HCT116 (cell line): ENCODE results near the gene CTBP1. TPM values are rescaled to one million over a fixed set of nuclear protein-coding genes. Genes with fewer than 3 reads are reported as not detected.

Source experiments
- ATAC-seq: fragments of 200-7000 bp; cut with Tn5 transposase; 2 replicates; pipeline ENCODE4 v1.9.1; 2020; ENCODE audit warnings: mild to moderate bottlenecking, moderate library complexity
- BruUV-seq: library from RNA; stranded (reverse); fragments of 400-500 nt; replicated peaks from 2 replicates; lab custom pipeline; 2021; lab: Mats Ljungman, UMichigan
- CTCF ChIA-PET: fragments of 300-600 bp; sonication (Branson Sonifier 250); formaldehyde crosslinking; loops from one replicate; lab custom pipeline; 2021; ENCODE audit warnings: antibody characterized with exemption; lab: Charles Lee
- POLR2A ChIA-PET: fragments of 300-600, 350-600 bp; sonication (Branson Sonifier 250); formaldehyde crosslinking; loops from one replicate; lab custom pipeline; 2021; ENCODE audit warnings: antibody characterized with exemption; lab: Charles Lee
- RAD21 ChIA-PET, 2 experiments: fragments of 300-600 bp; sonication (Branson Sonifier 250); formaldehyde crosslinking; loops; one replicate each; lab custom pipeline; 2023; ENCODE audit warnings: low total read pairs in 2 of 2; ENCODE audit not compliant: uncharacterized antibody in 2 of 2, unreplicated experiment in 2 of 2, low non-redundant PET in 1 of 2; lab: Charles Lee
- DNase-seq: peaks from one replicate; pipeline ENCODE4 v3.0.0-alpha.2; 2010; ENCODE audit warnings: low read depth, low spot score
- H2AFZ ChIP-seq: fragments of 200-600 bp; shearing (Covaris generic), sonication (generic); 2 replicates; pipeline ENCODE4 v1.6.1; 2017; ENCODE audit warnings: low read depth, mixed run types, mixed read lengths, antibody characterized with exemption, low read length; ENCODE audit not compliant: poor library complexity, severe bottlenecking
- H3K27ac ChIP-seq: 2 replicates; pipeline ENCODE4 v1.5.1; 2012; ENCODE audit warnings: low read depth, low read length
- H3K27me3 ChIP-seq: fragments of 200-600 bp; sonication (generic); 2 replicates; pipeline ENCODE4 v1.6.1; 2016; ENCODE audit warnings: mixed run types, low read length, mixed read lengths; ENCODE audit not compliant: insufficient read depth
- H3K36me3 ChIP-seq, 2 experiments: fragments of 200-500 bp in 1 of 2; fragments of 200-600 bp in 1 of 2; sonication (Bioruptor generic) in 1 of 2; sonication (generic) in 1 of 2; 2 replicates each; pipeline versions ENCODE4 v1.5.1 to v1.6.1; 2014 to 2016; ENCODE audit warnings: low read length in 2 of 2, inconsistent platforms in 1 of 2, mixed read lengths in 1 of 2, mixed run types in 1 of 2; ENCODE audit not compliant: insufficient read depth in 2 of 2, control insufficient read depth in 1 of 2
- H3K4me1 ChIP-seq, 2 experiments: fragments of 200-600 bp in 1 of 2; sonication (generic) in 1 of 2; 2 replicates each; pipeline versions ENCODE4 v1.5.1 to v1.6.1; 2012 to 2017; ENCODE audit warnings: low read length in 2 of 2, inconsistent platforms in 1 of 2, mild to moderate bottlenecking in 1 of 2, mixed read lengths in 1 of 2, mixed run types in 1 of 2, moderate library complexity in 1 of 2; ENCODE audit not compliant: insufficient read depth in 2 of 2, control insufficient read depth in 1 of 2
- H3K4me2 ChIP-seq: fragments of 200-600 bp; sonication (generic); 2 replicates; pipeline ENCODE4 v1.6.1; 2017; ENCODE audit warnings: mixed run types, low read length, mixed read lengths
- H3K4me3 ChIP-seq, 2 experiments: fragments of 200-600 bp in 1 of 2; sonication (generic) in 1 of 2; replicated peaks in 1 of 2; 2 replicates each; pipeline ENCODE4 v1.5.1; 2011 to 2016; ENCODE audit warnings: low read length in 2 of 2, control low read depth in 1 of 2, low read depth in 1 of 2, mild to moderate bottlenecking in 1 of 2, mixed read lengths in 1 of 2, mixed run types in 1 of 2
- H3K79me2 ChIP-seq: fragments of 200-600 bp; sonication (generic); 2 replicates; pipeline ENCODE4 v1.6.1; 2017; ENCODE audit warnings: mild to moderate bottlenecking, mixed run types, low read length, moderate library complexity, mixed read lengths; ENCODE audit not compliant: insufficient read depth
- H3K9ac ChIP-seq: fragments of 200-600 bp; sonication (generic); 2 replicates; pipeline ENCODE4 v1.6.1; 2016; ENCODE audit warnings: low read length, mixed read lengths
- H3K9me2 ChIP-seq: fragments of 200-600 bp; sonication (generic), shearing (Covaris generic); 2 replicates; pipeline ENCODE4 v1.6.1; 2017; ENCODE audit warnings: mixed run types, mild to moderate bottlenecking, moderate library complexity; ENCODE audit not compliant: insufficient read depth
- H3K9me3 ChIP-seq, 2 experiments: fragments of 200-500 bp in 1 of 2; fragments of 200-600 bp in 1 of 2; sonication (Bioruptor generic) in 1 of 2; sonication (generic) in 1 of 2; 2 replicates each; pipeline ENCODE4 v1.6.1; 2014 to 2017; ENCODE audit warnings: low read length in 2 of 2, mixed read lengths in 2 of 2, inconsistent platforms in 1 of 2, low read depth in 1 of 2, mild to moderate bottlenecking in 1 of 2, mixed run types in 1 of 2, moderate library complexity in 1 of 2; ENCODE audit not compliant: control insufficient read depth in 1 of 2, insufficient read depth in 1 of 2
- H4K20me1 ChIP-seq: fragments of 200-600 bp; sonication (generic), shearing (Covaris generic); 2 replicates; pipeline ENCODE4 v1.6.1; 2017; ENCODE audit warnings: mixed run types, mild to moderate bottlenecking, moderate library complexity; ENCODE audit not compliant: insufficient read depth
- CBX3 ChIP-seq: IDR thresholded peaks from 2 replicates; pipeline ENCODE4 v1.6.1; 2012; ENCODE audit warnings: low read depth
- ELF1 ChIP-seq: IDR thresholded peaks from 2 replicates; pipeline ENCODE4 v1.6.1; 2012; ENCODE audit warnings: low read depth, borderline replicate concordance
- POLR2AphosphoS5 ChIP-seq: IDR thresholded peaks from 2 replicates; pipeline ENCODE4 v1.6.1; 2011; ENCODE audit warnings: mild to moderate bottlenecking, low read depth, low read length, moderate library complexity
- REST ChIP-seq: IDR thresholded peaks from 2 replicates; pipeline ENCODE4 v1.6.1; 2012; ENCODE audit warnings: low read depth
- SIN3A ChIP-seq: IDR thresholded peaks from 2 replicates; pipeline ENCODE4 v1.6.1; 2012; ENCODE audit warnings: low read depth
- TCF7L2 ChIP-seq: IDR thresholded peaks from 2 replicates; pipeline ENCODE4 v1.7.0; 2011; ENCODE audit warnings: borderline replicate concordance, inconsistent platforms; ENCODE audit not compliant: insufficient read depth, insufficient read length; ENCODE audit errors: extremely low read depth
- ZFX ChIP-seq: fragments of 450-650 bp; IDR thresholded peaks from 2 replicates; pipeline ENCODE4 v1.6.1; 2017
- ZNF274 ChIP-seq: fragments of 200-500 bp; sonication (Bioruptor generic); IDR thresholded peaks from 2 replicates; pipeline ENCODE4 v1.6.1; 2014; ENCODE audit warnings: mild to moderate bottlenecking, low read depth, low read length, inconsistent platforms
- intact Hi-C: fragments of 100-400 bp; cut with micrococcal nuclease; formaldehyde crosslinking; loops from 2 replicates; pipeline ENCODE4 v1.10.0; 2022
- total RNA-seq: library from RNA; stranded (reverse); gene quantifications from one replicate; pipeline ENCODE4 v1.2.1, GENCODE V29; 2021; ENCODE audit not compliant: unreplicated experiment
- TF ChIP-seq, protein P1 (sequence below), 3 experiments: fragments of 200-600 bp in 1 of 3; sonication (generic) in 1 of 3; IDR thresholded peaks in 2 of 3; conservative IDR thresholded peaks in 1 of 3; 2 replicates each; pipeline ENCODE4 v1.5.1; 2012 to 2017; ENCODE audit warnings: low read depth in 2 of 3, low read length in 2 of 3, antibody characterized with exemption in 1 of 3, borderline replicate concordance in 1 of 3, control low read depth in 1 of 3, mild to moderate bottlenecking in 1 of 3, mixed read lengths in 1 of 3, mixed run types in 1 of 3, moderate library complexity in 1 of 3; ENCODE audit not compliant: insufficient read depth in 1 of 3
- TF ChIP-seq, protein P2 (sequence below): IDR thresholded peaks from 2 replicates; pipeline ENCODE4 v1.6.1; 2012

The CTBP1 gene
- total RNA-seq, 1 experiment from 2014 or later: 175 TPM

DNA sequence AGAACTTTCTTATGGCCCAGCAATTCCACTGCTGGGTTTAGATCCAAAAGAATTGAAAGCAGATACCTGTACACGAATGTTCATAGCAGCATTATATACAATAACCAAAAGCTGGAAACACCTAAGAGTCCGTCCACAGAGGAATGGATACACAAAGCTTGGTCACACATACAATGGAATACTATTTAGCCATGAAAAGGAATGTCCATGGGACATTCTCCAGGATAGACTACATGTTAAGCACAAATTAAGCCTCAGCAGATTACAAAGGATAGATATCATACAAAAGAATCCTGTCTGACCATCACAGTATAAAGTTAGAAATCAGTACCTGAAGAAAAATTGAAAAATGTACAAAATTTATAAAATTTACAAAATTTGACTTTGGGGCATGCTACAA lies 28.1 kb upstream of the CTBP1 start:
- no peaks in the 10 kb centered on the region for H4K20me1 ChIP-seq
- H3K9me3 ChIP-seq: no peaks in the 10 kb centered on the region
- no peak overlapping the region for H3K4me3 ChIP-seq
- H3K36me3 ChIP-seq: no peaks in the 10 kb centered on the region
- ChIA-PET RAD21 (no interaction called here), CTCF (no interaction called here), POLR2A (no interaction called here)
- H3K27me3 ChIP-seq: no peaks in the 10 kb centered on the region
- no peak overlapping the region for H3K27ac ChIP-seq
- no peaks in the 10 kb centered on the region for H3K79me2 ChIP-seq
- H3K9me2 ChIP-seq: no peaks in the 10 kb centered on the region
- intact Hi-C loops: no loop called here
- BruUV-seq: no TSS peak
- H3K9ac ChIP-seq: no peak overlapping the region
- H3K4me2 ChIP-seq: no peak overlapping the region
- ATAC-seq (no peak), DNase-seq (no peak)
- H3K4me1 ChIP-seq: peaks cover 3 to 8% of the 10 kb centered on the region in 2 experiments; a peak in 2 of 4 replicates
- no peak overlapping the region for H2AFZ ChIP-seq
- TF ChIP-seq REST: no peak
- TF ChIP-seq CBX3: no peak
- no peak for TF ChIP-seq ZNF274
- no peak for TF ChIP-seq ELF1
- TF ChIP-seq, protein P1, sequence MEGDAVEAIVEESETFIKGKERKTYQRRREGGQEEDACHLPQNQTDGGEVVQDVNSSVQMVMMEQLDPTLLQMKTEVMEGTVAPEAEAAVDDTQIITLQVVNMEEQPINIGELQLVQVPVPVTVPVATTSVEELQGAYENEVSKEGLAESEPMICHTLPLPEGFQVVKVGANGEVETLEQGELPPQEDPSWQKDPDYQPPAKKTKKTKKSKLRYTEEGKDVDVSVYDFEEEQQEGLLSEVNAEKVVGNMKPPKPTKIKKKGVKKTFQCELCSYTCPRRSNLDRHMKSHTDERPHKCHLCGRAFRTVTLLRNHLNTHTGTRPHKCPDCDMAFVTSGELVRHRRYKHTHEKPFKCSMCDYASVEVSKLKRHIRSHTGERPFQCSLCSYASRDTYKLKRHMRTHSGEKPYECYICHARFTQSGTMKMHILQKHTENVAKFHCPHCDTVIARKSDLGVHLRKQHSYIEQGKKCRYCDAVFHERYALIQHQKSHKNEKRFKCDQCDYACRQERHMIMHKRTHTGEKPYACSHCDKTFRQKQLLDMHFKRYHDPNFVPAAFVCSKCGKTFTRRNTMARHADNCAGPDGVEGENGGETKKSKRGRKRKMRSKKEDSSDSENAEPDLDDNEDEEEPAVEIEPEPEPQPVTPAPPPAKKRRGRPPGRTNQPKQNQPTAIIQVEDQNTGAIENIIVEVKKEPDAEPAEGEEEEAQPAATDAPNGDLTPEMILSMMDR (IDR thresholded peaks at IDR 0.05 in 2 of 3, conservative IDR thresholded peaks at IDR 0.05 in 1 of 3; ENCODE audit: borderline replicate concordance in 1 of 3, insufficient read depth in 1 of 3, low read depth in 2 of 3, low read length in 2 of 3): no peak
- TF ChIP-seq, protein P2, sequence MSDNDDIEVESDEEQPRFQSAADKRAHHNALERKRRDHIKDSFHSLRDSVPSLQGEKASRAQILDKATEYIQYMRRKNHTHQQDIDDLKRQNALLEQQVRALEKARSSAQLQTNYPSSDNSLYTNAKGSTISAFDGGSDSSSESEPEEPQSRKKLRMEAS: no peak
- no peak for TF ChIP-seq SIN3A
- no peak for TF ChIP-seq POLR2AphosphoS5
- no peak for TF ChIP-seq TCF7L2
- TF ChIP-seq ZFX: no peak
